GM19455 (cell line): ENCODE measurements around the gene GTPBP3.
"Not testable (repeated sequence)": the region's sequence is repeated elsewhere in the genome, so short reads cannot be mapped to it uniquely, and the experiment has no call there.

Source experiments
- ATAC-seq: cut with Tn5 transposase; IDR thresholded peaks from one replicate; pipeline ENCODE4 v1.9.1; 2021; ENCODE audit not compliant: unreplicated experiment

Gene GTPBP3, protein sequence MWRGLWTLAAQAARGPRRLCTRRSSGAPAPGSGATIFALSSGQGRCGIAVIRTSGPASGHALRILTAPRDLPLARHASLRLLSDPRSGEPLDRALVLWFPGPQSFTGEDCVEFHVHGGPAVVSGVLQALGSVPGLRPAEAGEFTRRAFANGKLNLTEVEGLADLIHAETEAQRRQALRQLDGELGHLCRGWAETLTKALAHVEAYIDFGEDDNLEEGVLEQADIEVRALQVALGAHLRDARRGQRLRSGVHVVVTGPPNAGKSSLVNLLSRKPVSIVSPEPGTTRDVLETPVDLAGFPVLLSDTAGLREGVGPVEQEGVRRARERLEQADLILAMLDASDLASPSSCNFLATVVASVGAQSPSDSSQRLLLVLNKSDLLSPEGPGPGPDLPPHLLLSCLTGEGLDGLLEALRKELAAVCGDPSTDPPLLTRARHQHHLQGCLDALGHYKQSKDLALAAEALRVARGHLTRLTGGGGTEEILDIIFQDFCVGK

DNA sequence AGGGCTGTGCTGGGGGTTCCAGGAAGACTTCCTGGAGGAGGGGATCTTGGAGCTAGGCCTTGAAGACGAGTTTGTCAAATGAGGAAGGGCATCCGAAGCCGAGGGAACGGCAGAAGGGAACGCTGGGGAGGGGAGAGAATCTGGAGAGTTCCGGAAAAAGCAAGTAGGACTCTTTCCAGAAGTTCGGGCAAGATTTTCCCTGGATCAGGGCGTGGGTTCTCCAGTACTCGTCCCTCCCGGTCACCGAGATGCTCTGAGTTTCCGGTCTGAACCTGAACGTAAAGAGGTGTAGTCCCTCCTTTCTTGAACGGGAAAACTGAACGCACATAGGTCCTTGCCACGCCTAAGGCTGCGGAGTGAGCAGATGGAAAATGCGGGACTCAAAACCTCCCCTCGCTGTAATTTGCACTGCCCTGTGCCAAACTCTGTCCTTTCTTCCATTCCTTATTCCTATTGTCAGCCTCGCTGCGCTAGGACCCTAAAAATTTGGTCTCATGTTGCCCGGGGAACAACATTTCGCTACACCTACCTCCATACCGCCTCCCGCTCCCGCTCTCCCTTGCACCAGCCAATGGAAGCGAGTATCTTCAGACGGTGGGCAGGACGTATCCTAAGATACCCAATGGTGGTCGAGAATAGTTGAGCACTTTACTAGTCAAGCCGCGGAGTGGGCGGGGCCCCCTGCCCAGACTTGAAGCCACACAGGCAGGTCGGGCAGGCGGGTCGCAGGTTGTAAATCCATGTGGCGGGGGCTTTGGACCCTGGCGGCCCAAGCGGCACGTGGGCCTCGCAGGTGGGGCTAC is at the start of gene GTPBP3:
TSS of gene GTPBP3 (plus strand) at position 682 of the 803 bp plus-strand sequence. CDS start at position 741, 59 bp downstream.
- peak; percentile 73 for ATAC-seq

DNA sequence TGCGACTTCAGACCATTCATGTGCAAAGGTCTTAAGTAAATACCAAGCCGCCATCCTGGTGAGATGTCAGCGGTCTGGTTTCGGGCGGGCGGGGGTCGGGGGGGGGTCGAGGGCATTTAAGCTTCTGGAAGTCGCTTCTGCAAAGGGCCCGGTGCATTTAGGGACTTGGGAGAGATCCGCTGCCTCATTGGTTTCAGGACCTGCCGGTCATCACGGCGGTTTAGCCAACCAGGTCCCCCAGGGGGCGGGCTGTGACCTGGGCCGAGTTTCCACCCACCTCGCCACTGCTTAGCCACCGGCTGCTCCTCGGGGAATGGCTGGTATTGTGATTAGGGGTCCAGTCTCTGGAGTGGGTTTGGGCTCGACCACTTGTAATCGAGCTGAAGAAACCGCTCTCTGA is 47.9 kb upstream of the GTPBP3 start:
- ATAC-seq = no peak

DNA sequence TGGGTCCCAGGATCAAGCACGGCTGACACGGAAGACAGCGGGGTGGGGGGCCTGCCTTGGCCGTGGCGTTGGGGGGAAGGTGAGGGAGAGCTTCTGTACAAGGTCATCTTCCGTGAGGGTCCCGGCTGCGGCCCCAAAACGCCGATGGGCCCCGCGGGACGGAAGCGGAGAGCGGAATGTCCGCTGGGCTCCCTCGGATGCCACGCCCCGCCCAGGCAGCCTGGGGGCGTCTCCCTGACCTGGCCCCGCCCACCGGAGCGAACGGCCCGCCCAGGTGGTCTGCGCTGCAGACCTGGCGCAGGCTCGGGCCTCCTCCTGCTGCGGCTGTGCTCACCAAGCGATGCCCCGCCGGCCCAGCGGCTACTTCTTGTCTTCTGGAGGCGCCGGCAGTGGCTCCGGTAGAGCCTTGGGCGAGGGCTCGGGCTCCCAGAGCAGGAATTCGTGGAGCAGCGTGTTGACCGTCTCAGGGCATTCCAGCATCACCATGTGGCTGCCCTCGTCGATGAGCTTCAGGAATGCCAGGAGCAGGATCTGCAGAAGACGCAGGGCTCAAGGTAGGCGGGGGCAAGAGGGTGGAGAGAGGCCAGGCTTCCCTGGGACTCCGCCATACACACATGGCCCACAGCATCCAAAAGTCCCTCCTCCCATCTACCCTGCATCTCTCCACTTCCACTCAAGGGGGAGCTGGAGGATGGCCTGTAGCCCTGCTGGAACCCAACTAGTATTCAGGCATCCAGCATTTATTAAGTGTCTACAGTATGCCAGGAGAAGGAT is 44.9 kb upstream of the GTPBP3 start:
- peak; percentile 66 for ATAC-seq

DNA sequence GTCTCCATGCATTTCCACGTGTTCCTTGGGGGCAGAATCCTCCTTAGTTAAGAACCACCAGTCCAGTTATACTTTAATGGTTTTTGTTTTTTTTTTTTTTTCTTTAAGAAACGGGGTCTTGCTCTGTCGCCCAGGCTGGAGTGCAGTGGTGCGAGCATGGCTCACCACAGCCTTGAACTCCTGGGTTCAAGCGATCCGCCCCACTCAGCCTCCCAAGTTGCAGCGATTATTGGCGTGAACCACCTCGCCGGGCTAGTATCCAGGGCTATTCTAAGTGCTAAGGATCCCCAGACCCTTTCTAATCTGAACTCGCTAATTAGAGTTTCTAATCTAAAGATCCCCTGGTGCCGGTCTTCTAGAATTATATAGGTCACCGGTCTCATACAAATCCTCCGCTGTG is 43.7 kb upstream of the GTPBP3 start:
- no peak for ATAC-seq

DNA sequence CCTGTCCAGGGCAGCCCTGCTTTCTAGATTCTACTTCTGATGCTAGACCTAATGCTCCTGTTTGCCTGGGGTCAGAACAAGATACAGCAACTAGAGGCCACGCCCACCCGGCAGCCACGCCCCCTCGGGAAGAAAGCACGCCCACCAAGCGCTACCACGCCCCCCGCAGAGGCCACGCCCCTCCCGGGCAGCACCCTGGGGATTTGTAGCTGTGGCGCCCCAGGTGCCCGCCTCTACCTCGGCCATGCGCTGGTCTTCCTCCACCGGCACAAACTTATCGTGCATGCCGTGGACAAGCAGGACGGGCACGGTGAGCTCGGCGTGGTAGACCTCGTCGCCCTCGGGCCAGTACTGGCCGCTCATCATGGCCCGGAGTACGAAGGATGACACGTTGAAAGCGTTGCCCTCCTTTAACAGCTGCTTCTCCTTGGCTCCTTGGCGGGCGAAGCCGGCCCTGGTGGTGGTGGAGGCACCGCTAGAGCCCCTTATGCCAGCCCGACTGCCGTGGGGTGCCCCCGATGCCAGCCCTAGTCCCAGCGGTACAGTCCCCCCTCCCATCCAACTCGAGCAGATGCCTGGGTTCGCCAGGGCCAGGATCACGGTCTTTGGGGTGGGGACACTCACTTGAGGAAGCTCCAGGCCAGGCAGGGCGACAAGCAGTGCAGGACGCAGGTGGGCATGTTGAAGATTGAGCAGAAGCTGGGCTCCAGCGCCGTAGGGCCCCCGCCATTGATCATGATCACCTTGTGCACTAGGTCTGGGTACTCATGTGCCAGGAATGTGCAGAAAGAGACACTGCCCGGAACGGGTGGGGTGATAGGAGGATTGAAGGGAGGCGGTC is 43.1 kb upstream of the GTPBP3 start:
- ATAC-seq = no peak

DNA sequence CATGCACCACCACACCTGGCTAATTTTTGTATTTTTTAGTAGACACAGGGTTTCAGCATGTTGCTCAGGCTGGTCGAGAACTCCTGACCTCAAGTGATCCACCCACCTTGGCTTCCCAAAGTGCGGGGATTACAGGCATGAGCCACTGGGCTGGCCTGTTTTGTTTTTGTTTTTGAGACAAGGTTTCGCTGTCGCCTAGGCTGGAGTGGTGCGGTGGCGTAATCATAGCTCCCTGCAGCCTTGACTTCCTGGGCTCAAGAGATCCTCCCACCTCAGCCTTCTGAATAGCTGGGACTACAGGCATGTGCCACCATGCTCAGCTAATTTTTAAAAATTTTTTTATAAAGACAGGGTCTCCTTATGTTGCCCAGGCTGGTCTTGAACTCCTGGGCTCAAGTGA is 41.8 kb upstream of the GTPBP3 start:
- not testable (repeated sequence) for ATAC-seq

DNA sequence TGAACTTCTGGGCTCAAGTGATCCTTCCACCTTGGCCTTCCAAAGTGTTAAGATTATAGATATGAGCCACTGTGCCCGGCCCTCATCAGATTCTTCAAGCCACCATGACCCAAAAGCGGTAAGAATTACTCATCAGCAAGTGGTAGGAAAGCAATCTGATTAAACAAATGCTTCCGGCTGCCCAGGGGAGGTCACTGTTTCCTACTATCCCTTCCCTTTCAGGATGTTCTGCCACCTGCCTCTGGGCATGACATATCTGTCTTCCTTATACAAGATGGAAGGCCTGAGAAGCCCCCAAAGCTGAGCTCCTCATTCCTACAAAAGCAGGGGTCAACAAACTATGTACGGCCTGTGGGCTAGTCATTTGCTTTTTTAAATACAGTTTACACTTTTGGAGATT is 41.1 kb upstream of the GTPBP3 start:
- no peak for ATAC-seq

DNA sequence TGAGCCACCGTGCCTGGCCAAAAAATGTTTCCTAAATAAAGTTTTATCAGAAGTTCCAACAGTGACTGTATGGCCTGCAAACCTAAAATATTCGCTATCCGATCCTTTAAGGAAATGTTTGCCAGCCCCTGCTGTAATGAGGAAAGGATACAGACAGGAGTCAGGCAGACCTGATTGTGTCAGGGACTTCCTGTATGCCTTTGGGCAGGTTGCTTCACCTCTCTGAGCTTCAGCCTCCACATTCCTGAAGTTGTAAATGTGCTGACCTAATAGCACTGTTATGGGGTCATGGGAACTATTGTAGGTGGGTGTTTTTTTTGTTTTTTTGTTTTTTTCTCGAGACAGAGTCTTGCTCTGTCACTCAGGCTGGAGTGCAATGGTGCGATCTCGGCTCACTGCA is 40.4 kb upstream of the GTPBP3 start:
- no peak for ATAC-seq

DNA sequence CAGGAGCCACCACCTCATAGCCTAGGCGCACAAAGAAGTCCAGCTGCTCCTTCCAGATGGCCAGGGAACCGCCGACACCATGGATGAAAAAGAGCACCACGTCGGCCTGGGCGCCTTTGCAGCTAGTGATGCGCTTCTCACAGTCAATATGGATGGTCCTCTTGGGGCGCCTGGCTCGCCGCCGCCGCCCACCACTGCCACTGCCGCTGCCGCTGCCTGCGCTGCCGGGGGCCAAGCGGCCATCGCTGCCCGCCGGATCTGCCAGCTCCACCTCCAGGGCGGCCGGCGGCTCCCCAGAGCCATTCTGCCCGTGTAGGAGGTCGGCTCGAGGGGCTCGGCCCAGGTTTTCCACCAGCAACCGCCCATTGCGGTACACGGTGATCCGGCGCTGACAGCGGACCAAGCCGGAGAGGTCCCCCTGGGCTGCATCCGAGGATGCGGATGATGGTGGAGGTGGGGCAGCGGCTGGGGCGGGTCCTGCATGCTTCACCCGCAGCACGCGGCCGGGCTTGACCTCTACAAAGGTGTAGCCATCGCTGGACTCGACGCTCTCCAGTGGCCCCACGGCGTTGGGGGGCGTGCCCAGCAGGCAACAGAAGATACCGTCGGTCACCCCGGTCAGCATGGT is 36.2 kb upstream of the GTPBP3 start:
- ATAC-seq = no peak

DNA sequence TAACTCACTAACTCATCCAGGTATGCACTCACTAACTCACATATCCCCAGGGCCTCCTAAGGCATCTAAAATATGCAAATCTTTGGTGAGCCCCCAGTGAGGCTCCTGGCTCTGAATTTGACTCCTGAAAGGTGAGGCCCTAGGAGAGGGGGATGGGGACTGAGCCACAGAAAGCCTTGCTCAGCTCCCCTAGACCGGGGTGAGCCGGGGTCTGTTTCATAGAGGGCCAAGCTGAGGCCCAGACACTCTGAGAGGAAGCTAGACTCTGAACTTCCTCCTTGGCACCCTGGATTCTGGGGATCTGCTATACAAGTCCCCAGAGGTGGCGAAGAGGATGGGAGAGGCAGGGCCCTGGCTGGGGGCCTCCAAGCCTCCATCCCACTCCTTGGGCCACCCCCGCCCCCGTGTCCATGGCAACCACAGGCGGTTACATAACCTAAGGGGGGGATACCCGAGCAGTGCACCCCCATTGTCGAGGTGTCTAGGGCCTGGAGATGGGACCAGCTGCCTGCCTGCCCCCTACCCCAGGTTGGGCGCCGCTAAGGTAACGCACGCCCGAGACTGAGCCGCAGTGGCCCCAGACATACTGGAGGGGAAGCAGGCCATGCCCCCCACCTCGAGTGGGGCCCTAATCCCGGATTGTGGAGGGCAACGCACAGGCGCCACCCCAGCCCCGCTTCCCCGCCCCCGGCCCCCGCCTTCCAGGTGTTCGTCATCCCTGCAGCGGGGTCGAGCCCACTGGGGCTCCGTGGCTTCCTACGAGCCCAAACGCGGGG is 34.8 kb upstream of the GTPBP3 start:
- no peak for ATAC-seq

DNA sequence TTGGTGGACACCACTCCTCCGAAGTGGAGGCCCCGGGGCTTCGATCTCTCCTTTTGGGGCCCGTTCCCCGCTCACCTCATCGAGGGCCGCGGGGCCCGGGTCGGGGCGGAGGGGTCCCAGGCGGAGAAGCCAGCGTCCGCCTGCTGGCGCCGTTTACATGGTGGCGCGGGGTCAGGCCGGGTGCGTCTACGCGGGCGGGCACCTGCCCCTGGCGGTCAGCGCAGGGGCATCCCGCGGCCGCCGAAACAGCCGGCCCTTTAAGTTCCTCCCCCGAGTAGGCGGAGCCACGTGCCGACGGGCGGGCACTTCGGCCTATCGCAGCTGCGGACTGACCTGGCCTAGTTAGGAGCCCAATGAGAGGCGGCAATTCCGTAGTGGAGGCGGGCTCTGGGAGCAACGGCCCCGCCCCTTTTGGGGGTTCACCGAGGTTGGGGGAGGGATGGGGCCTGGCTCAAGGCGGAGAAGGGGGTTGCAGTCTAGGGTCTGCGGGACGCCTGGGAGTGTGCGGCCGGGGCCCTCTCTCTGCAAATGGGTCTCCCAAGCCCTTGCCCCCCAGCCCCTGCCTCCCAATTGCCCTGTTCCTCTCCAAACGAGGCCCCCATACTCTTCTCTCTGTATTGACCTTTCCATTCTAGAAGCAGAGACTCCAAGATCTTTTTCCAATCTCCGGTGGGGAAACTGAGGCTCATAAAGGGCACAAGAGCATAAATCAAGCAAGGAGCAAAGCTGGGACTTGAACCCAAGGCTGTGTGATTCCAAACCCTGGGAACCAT is 34.0 kb upstream of the GTPBP3 start, which contains the start of gene ABHD8:
TSS of gene ABHD8 (minus strand) at position 259 of the 773 bp plus-strand sequence. CDS start 1,809 bp downstream, outside the sequence.
- ATAC-seq = peak; percentile 49

DNA sequence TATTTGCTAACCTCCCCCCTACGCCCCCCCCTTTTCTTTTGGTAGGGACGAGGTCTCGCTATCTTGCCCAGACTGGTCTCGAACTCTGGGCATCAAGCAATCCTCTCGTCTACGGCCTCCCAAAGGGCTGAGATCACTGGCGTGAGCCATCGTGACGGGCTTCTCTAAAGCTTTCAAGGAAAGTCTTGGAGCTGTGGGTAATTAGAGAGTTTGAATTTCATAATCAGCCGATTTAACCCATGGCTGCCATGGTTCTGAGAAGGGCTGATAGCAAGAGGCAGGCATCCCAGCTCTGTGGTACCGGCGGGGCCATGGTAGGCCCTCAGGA is 33.4 kb upstream of the GTPBP3 start:
- ATAC-seq = no peak

DNA sequence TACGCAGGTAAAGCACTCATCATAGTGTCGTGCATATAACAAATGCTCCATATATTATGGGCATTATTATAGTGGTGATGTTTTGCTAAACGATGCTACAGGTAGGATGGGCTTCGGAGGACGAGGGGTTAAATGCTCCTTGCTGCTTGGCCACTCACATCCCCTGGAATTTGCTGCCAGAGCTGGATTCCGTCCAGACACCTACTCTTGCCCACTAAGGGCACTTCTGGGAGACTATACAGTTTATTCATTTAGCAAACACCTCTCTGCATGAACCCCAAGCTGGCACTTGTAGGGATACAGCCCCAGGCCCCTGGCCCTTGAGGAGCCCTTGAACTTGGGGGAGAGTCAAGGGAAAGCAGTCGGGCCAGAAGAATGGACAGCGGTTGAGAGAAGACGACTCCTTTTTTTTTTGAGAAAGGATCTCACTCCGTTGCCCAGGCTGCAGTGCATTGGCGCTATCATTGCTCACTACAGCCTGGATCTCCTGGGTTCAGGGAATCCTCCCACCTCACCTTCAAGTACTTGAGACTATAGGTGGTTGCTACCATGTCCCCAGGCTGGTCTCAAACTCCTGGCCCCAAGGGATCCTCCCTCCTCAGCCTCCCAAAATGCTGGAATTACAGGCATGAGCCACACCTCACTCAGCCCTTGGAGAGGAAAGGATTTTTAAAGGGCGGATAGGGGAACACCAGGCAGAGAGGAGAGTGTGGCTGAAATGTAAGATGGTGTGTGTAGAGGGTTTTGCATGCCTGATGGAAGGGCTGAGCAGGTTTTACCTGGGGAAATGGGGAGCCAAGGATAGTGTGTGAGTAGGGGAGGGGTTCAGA is 32.8 kb upstream of the GTPBP3 start:
- ATAC-seq = no peak

DNA sequence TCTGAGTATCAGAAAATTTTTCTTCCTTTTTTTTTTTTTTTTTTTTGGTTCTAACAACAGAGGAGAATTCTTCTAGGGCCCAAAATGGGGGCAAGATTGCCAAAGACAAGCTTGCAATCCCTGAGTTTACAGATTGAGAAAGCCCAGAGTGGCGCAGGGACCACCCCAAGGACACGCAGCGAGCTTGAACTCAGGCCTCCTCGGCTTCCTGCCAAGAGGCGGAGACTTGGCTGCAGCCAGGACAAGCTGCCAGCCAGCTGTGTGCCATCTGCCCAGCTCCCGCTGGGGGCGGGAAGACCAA is 32.2 kb upstream of the GTPBP3 start:
- ATAC-seq = no peak

DNA sequence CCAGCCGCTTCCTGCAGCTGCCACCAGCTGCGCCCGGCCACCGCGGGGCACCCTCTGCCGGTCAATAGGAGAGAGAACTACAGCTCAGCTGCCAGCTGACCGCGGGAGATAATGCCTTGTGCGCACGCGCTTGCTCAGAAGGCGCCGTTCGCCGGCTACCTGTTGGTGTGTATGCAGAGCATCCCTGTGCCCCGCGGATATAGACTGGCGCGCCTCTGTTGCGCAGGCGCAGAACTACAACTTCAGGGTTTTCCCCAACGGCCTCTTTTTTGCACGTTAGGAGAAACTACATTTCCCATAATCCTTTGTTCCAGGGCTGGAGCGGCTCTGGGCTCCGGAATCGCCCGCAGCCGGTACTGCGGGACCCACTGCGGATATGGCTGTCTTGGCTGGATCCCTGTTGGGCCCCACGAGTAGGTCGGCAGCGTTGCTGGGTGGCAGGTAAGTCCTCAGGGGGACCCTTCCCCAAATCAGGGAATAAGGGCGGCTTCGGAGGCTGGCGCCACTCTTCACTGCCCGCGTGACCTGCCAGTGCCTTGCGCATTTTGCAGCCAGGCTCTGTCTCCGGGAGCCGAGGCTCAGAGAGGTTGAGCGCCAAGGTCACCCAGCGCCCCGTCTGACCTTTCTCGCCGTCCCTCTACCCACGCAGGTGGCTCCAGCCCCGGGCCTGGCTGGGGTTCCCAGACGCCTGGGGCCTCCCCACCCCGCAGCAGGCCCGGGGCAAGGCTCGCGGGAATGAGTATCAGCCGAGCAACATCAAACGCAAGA is 31.7 kb upstream of the GTPBP3 start, which contains the start of gene MRPL34:
TSS of gene MRPL34 (plus strand) at position 356 of the 768 bp plus-strand sequence. CDS start at position 377, 21 bp downstream.
- peak; percentile 56 for ATAC-seq

DNA sequence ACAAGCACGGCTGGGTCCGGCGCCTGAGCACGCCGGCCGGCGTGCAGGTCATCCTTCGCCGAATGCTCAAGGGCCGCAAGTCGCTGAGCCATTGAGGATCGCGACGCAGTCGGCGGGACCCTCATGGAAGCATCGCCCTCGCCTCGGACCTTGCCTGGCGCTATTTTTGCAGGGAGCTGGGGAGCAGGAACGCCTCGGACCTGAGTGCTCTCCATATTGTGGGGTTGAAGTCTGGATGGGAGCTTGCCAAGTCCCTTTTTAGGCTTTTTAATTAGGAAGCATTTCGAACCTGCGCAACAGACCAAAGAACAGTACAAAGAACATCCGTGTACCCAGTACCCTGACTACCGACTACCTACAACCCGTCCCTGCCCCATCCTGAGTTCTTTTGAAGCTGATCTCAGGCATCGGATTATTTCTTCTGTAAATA is 31.1 kb upstream of the GTPBP3 start:
- ATAC-seq = no peak

DNA sequence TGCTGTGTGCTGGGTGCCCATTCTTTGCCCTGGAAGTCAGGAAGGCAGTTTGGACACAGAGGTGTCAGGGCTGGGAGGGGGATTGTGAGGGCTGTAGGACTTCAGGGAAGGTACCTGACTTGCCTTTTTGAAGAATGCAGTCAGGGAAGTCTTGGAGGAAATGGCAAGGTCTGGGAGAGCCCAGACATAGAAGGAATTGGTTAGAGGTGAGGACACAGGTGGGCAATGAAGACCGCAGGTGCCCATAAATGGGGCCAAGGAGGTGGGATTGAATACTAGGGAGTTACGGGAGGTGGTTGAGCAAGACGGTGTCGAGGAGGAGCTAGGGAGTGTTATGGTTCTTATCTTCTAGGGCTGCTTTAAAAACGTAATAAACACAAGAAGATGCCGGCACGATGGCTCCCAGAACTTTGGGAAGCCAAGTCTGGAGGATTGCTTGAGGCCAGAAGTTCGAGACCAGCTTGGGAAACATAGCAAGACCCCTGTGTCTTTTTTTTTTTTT is 29.4 kb upstream of the GTPBP3 start:
- ATAC-seq = no peak
